Type B pancreatic cell (in vitro differentiated cells): ENCODE measurements around the gene KLHL35. TPM values are rescaled to one million over a fixed set of nuclear protein-coding genes. Genes with fewer than 3 reads are reported as not detected.

Source experiments
- DNase-seq: peaks from one replicate; pipeline ENCODE4 v3.0.0; 2021; ENCODE audit warnings: mixed read lengths; ENCODE audit not compliant: unreplicated experiment; ENCODE audit errors: extremely low spot score
- H3K27ac Mint-ChIP-seq: 2 replicates; pipeline ENCODE4 v1.8.0; 2021; ENCODE audit warnings: mild to moderate bottlenecking, mixed read lengths
- H3K27me3 Mint-ChIP-seq: 2 replicates; pipeline ENCODE4 v1.8.0; 2021; ENCODE audit warnings: mixed read lengths
- H3K36me3 Mint-ChIP-seq: 2 replicates; pipeline ENCODE4 v1.8.0; 2021; ENCODE audit warnings: mixed read lengths
- H3K4me1 Mint-ChIP-seq: one replicate; pipeline ENCODE4 v1.8.0; 2021; ENCODE audit warnings: mixed read lengths; ENCODE audit not compliant: unreplicated experiment
- H3K4me3 Mint-ChIP-seq: 2 replicates; pipeline ENCODE4 v1.8.0; 2021; ENCODE audit warnings: mild to moderate bottlenecking, mixed read lengths
- H3K9me3 Mint-ChIP-seq: 2 replicates; pipeline ENCODE4 v1.8.0; 2021; ENCODE audit warnings: mixed read lengths
- CTCF ChIP-seq: fragments of 200-600 bp; sonication (generic); conservative IDR thresholded peaks from 2 replicates; pipeline ENCODE4 v1.5.0; 2021; ENCODE audit warnings: antibody characterized with exemption, mild to moderate bottlenecking
- total RNA-seq: library from RNA; stranded (reverse); gene quantifications from 2 replicates; pipeline ENCODE4 v1.2.1, GENCODE V29; 2021; ENCODE audit warnings: low replicate concordance

The KLHL35 gene
- total RNA-seq, 1 donor from 2014 or later, result 1.6 TPM

DNA sequence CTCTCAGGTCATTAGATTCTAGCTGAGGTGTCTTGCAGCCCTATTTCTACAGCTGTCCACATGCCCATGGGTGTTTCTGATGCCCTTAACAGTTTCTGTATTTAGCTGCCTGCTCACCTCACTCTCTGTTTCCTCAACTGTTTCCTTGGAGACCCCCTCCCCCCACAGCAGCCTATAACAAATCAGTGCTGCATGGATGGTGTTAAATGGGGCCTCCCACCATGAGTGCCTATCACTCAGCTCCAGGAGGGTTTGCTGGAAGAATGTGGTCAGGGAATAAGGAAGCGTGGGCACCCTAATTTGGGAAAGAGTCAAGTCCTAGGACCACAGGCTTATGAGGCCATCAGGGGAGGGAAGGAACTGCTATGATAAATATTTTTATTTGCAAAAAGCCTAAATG, 8.6 kb downstream of the KLHL35 start:
- no peak for TF ChIP-seq CTCF
- Mint-ChIP-seq H3K27me3 (peaks cover 21% of the 10 kb centered on the region), H3K36me3 (peaks cover 17% of the 10 kb centered on the region), H3K4me1 (peaks cover 20% of the 10 kb centered on the region), H3K27ac (no peak overlapping the region), H3K4me3 (no peak overlapping the region), H3K9me3 (peaks cover 7% of the 10 kb centered on the region)
- no peak for DNase-seq

DNA sequence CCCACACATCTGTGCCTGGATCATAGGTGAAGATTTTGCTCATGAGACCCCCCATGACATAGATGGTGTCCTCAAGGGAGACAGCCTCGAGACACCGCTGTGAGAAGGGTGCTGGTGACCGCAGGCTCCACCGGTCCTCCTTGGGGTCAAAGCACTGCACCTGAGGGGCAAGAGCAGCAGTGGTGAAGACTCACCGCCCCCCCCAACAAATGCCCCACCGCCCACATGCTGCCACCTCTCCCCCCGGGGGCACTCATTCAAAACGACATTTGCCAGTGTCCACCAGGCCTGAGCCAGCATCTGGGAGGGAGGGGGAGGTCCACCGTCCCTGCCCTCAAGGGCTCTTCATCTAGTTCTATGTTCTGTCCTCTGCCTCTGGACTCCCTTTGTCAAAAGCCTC, 9.3 kb downstream of the KLHL35 start:
- no peak overlapping the region for H3K4me3 Mint-ChIP-seq
- no peak overlapping the region for H3K27ac Mint-ChIP-seq

GRCh38 chr11:75422248-75423231, 10.5 kb downstream of the KLHL35 start:
- H3K36me3 Mint-ChIP-seq, result peaks cover 10% of the 10 kb centered on the region
- H3K27me3 Mint-ChIP-seq, result peaks cover 3% of the 10 kb centered on the region
- no peak for DNase-seq
- TF ChIP-seq CTCF, result no peak
- H3K4me3 Mint-ChIP-seq, result no peak overlapping the region
- peaks cover 18% of the 10 kb centered on the region for H3K4me1 Mint-ChIP-seq
- H3K27ac Mint-ChIP-seq, result peak overlapping the region; percentile 80
- no peaks in the 10 kb centered on the region for H3K9me3 Mint-ChIP-seq

More for the DNA sequence above, 9.3 kb downstream of the KLHL35 start:
- Mint-ChIP-seq H3K9me3 (no peaks in the 10 kb centered on the region), H3K27me3 (peaks cover 14% of the 10 kb centered on the region), H3K4me1 (peaks cover 18% of the 10 kb centered on the region), H3K36me3 (peaks cover 10% of the 10 kb centered on the region)
- DNase-seq, result no peak
- TF ChIP-seq CTCF, result no peak

DNA sequence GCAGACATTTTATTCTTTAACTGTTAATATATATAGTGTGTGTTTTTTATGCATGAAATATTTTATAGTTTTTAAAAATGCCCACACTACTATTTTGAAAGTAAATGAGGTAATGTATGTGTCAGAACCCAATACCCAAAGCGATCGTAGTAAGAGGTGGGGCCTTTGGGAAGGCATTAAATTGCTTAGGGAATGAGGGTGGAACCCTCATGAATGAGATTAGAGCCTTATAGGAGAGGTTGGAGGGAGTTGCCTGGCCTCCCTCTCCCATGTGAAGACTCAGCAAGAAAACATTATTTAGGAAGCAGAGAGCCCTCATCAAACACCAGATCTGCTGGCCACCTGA, 11.1 kb downstream of the KLHL35 start:
- Mint-ChIP-seq H3K9me3 (no peaks in the 10 kb centered on the region), H3K4me1 (peaks cover 18% of the 10 kb centered on the region), H3K36me3 (peaks cover 12% of the 10 kb centered on the region), H3K27ac (peak overlapping the region; percentile 80), H3K4me3 (no peak overlapping the region), H3K27me3 (no peaks in the 10 kb centered on the region)
- TF ChIP-seq CTCF, result no peak
- no peak for DNase-seq

- no peak for DNase-seq
- no peak for TF ChIP-seq CTCF
- Mint-ChIP-seq H3K4me3 (no peak overlapping the region), H3K36me3 (peaks cover 15% of the 10 kb centered on the region), H3K27me3 (no peaks in the 10 kb centered on the region), H3K27ac (peak overlapping the region; percentile 80), H3K9me3 (no peaks in the 10 kb centered on the region), H3K4me1 (peaks cover 18% of the 10 kb centered on the region)
Measured at GRCh38 chr11:75421035-75421602, 11.9 kb downstream of the KLHL35 start.
